ENCODE measurements around the gene MIS18A. TPM values are rescaled to one million over a fixed set of nuclear protein-coding genes. Genes with fewer than 3 reads are reported as not detected.

The MIS18A gene, protein sequence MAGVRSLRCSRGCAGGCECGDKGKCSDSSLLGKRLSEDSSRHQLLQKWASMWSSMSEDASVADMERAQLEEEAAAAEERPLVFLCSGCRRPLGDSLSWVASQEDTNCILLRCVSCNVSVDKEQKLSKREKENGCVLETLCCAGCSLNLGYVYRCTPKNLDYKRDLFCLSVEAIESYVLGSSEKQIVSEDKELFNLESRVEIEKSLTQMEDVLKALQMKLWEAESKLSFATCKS
- 25.0 and 26.3 TPM in 2 replicates for total RNA-seq

DNA sequence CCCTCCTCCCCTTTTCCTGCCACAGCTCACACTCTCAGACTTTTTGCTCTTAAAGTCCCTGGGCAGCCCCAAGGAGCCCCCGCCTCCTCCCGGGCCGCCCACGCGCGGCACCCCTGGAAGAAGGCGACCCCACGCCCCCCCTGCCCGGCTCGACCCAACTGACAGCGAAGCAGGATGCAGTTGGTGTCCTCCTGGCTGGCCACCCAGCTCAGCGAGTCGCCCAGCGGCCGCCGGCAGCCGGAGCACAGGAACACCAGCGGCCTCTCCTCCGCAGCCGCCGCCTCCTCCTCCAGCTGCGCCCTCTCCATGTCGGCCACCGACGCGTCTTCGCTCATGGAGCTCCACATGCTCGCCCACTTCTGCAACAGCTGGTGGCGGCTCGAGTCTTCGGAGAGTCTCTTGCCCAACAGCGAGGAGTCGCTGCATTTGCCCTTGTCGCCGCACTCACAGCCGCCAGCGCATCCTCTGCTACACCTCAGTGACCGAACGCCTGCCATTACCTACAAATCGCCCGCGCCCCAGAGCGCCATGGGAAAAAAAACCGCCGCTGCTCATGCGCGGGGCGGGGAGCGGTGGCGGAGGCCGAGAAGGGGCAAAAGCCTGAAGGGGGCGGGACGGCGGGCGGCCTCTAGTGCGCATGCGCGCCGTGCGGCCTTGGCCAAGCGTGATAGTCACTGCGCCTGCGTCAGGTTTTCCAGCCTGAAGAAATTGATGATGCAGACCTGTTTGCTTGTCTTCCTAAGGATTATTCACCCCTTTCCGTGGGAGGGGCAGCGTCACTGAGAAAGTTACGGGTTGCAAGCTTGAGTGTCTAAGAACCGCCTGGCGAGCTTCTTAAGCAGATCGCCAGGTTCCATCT lies at the start of gene MIS18A:
Gene MIS18A (minus strand): TSS at position 532 of the 859 bp plus-strand sequence. CDS start 35 bp downstream, at position 497.
- Mint-ChIP-seq H3K4me3 (ENCODE audit: low read depth) (peak within 1 kb of the TSS; percentile 99), H3K4me1 (ENCODE audit: low read depth) (peaks cover 27% of the 10 kb centered on the region), H3K36me3 (ENCODE audit: low read depth) (peaks cover 10% of the 10 kb centered on the region), H3K27me3 (ENCODE audit: low read depth) (no peaks in the 10 kb centered on the region), H3K9me3 (no peaks in the 10 kb centered on the region), H3K27ac (peak within 1 kb of the TSS; percentile 97)
- peak; percentile 95 for DNase-seq (ENCODE audit: low spot score)
- intact Hi-C loops (cut with micrococcal nuclease): loop anchor here (2.0 to 10.0 kb wide), 4 partner anchors 114 to 614 kb away; partner anchors contain the start of genes EVA1C, SCAF4 and URB1

GRCh38 chr21:32328595-32328994 lies 49.7 kb upstream of the MIS18A start:
- intact Hi-C loops (cut with micrococcal nuclease): no loop called here
- Mint-ChIP-seq H3K36me3 (ENCODE audit: low read depth) (peaks cover 90% of the 10 kb centered on the region), H3K4me1 (ENCODE audit: low read depth) (peaks cover 8% of the 10 kb centered on the region), H3K27ac (no peak overlapping the region), H3K9me3 (peaks cover 6% of the 10 kb centered on the region), H3K27me3 (ENCODE audit: low read depth) (no peaks in the 10 kb centered on the region), H3K4me3 (ENCODE audit: low read depth) (no peak overlapping the region)
- no peak for DNase-seq (ENCODE audit: low spot score)

DNA sequence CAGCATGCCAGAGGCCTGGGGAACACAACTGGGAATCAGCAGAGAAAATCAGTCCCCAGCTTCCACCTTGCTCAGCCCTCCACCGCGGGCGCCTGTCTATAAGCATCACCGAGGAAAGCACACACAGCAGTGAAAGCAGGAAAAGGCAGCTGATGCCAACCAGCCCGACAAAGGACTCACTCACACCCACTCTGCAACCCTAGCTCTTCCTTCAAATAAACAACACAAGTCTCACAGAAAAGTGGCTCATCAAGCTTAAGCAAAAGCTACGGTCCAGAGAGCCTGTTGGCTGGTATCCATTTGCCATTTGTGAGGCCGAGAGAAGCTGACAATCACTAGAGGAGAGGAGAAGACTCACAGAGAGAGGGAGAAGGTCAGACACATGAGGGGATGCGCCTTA lies 46.9 kb upstream of the MIS18A start:
- no peak for DNase-seq (ENCODE audit: low spot score)
- intact Hi-C loops (cut with micrococcal nuclease): no loop called here
- peaks cover 8% of the 10 kb centered on the region for H3K4me1 Mint-ChIP-seq (ENCODE audit: low read depth)
- no peak overlapping the region for H3K4me3 Mint-ChIP-seq (ENCODE audit: low read depth)
- H3K27ac Mint-ChIP-seq: no peak overlapping the region
- H3K36me3 Mint-ChIP-seq (ENCODE audit: low read depth): peaks cover 90% of the 10 kb centered on the region
- H3K27me3 Mint-ChIP-seq (ENCODE audit: low read depth): no peaks in the 10 kb centered on the region
- H3K9me3 Mint-ChIP-seq: peaks cover 6% of the 10 kb centered on the region

DNA sequence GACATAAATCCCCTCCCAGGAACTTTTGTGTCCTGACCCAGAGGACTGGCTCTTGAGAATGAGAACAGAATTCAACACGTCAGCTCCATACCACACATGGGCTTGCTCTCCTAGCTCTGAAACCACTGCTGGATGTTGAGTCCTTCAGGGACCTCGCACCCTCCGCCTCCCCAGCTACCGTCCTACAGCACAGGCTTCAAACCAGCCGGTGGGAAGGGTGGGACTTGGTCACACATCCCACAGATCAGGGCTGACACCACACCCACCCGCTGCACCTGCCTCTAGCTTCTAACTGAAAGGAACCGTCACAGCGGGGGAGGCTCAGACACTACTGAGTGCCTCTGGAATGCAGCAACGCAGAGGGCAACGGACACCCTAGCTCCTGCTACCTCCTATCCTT lies 43.8 kb upstream of the MIS18A start:
- H3K9me3 Mint-ChIP-seq: peaks cover 4% of the 10 kb centered on the region
- intact Hi-C loops (cut with micrococcal nuclease): no loop called here
- DNase-seq (ENCODE audit: low spot score): no peak
- peaks cover 84% of the 10 kb centered on the region for H3K36me3 Mint-ChIP-seq (ENCODE audit: low read depth)
- no peak overlapping the region for H3K27ac Mint-ChIP-seq
- H3K4me3 Mint-ChIP-seq (ENCODE audit: low read depth): no peak overlapping the region
- no peaks in the 10 kb centered on the region for H3K27me3 Mint-ChIP-seq (ENCODE audit: low read depth)
- H3K4me1 Mint-ChIP-seq (ENCODE audit: low read depth): peaks cover 4% of the 10 kb centered on the region

GRCh38 chr21:32322103-32322502 lies 43.3 kb upstream of the MIS18A start:
- intact Hi-C loops (cut with micrococcal nuclease): no loop called here
- H3K4me3 Mint-ChIP-seq (ENCODE audit: low read depth): no peak overlapping the region
- no peak for DNase-seq (ENCODE audit: low spot score)
- H3K27ac Mint-ChIP-seq: no peak overlapping the region
- no peaks in the 10 kb centered on the region for H3K9me3 Mint-ChIP-seq
- no peaks in the 10 kb centered on the region for H3K27me3 Mint-ChIP-seq (ENCODE audit: low read depth)
- peaks cover 80% of the 10 kb centered on the region for H3K36me3 Mint-ChIP-seq (ENCODE audit: low read depth)
- peaks cover 3% of the 10 kb centered on the region for H3K4me1 Mint-ChIP-seq (ENCODE audit: low read depth)

- Mint-ChIP-seq H3K27ac (no peak overlapping the region), H3K36me3 (ENCODE audit: low read depth) (peaks cover 78% of the 10 kb centered on the region), H3K4me1 (ENCODE audit: low read depth) (peaks cover under 1% of the 10 kb centered on the region), H3K9me3 (no peaks in the 10 kb centered on the region), H3K27me3 (ENCODE audit: low read depth) (no peaks in the 10 kb centered on the region), H3K4me3 (ENCODE audit: low read depth) (no peak overlapping the region)
- intact Hi-C loops (cut with micrococcal nuclease): no loop called here
- DNase-seq (ENCODE audit: low spot score): no peak
Measured at GRCh38 chr21:32321480-32321879, 42.6 kb upstream of the MIS18A start.

GRCh38 chr21:32320726-32321125 lies 41.9 kb upstream of the MIS18A start:
- Mint-ChIP-seq H3K27me3 (ENCODE audit: low read depth) (no peaks in the 10 kb centered on the region), H3K36me3 (ENCODE audit: low read depth) (peaks cover 75% of the 10 kb centered on the region), H3K4me1 (ENCODE audit: low read depth) (no peaks in the 10 kb centered on the region), H3K27ac (no peak overlapping the region), H3K9me3 (no peaks in the 10 kb centered on the region), H3K4me3 (ENCODE audit: low read depth) (no peak overlapping the region)
- intact Hi-C loops (cut with micrococcal nuclease): no loop called here
- DNase-seq (ENCODE audit: low spot score): no peak

DNA sequence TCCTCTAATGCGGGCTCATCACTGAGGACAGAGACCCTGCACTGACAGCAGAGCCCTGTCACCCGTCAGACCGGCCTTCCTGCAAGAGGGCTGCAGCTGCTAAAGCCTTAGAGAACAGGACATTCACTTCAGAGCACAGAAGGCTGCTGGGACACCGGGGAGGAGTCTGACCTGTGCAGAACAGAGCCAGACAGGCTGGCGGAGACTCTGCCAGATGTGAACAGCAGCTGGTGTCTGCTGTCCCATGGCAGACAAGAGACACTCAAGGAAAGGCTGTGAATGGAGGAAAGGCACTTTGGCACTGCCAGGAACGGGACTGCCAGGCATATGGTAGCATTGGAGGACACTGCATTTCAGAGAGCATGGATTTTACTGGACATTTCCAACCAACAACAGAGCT lies 41.2 kb upstream of the MIS18A start:
- H3K27ac Mint-ChIP-seq: no peak overlapping the region
- H3K36me3 Mint-ChIP-seq (ENCODE audit: low read depth): peaks cover 71% of the 10 kb centered on the region
- intact Hi-C loops (cut with micrococcal nuclease): no loop called here
- no peak for DNase-seq (ENCODE audit: low spot score)
- no peaks in the 10 kb centered on the region for H3K4me1 Mint-ChIP-seq (ENCODE audit: low read depth)
- H3K4me3 Mint-ChIP-seq (ENCODE audit: low read depth): no peak overlapping the region
- no peaks in the 10 kb centered on the region for H3K9me3 Mint-ChIP-seq
- no peaks in the 10 kb centered on the region for H3K27me3 Mint-ChIP-seq (ENCODE audit: low read depth)

DNA sequence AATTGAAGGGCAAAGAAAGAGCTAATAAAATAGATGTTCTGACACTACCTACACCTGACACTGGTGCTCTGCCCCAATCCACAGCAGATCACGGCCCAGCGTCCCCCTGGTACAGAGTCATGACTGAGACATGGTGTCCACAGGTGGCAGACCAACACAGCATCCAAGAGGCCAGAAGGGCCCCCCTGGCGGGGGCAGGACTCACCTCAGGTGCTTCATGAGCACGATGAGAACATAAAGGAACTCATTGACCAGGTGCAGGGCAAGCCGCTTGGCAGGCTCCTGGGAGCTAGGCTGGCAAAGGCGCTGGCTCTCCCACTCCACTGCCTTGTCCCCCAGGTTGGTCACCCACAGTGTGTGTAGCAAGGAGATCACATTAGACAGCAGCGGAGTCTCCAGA lies 40.2 kb upstream of the MIS18A start:
- no peak overlapping the region for H3K27ac Mint-ChIP-seq
- H3K4me1 Mint-ChIP-seq (ENCODE audit: low read depth): no peaks in the 10 kb centered on the region
- no peak for DNase-seq (ENCODE audit: low spot score)
- intact Hi-C loops (cut with micrococcal nuclease): no loop called here
- no peaks in the 10 kb centered on the region for H3K9me3 Mint-ChIP-seq
- no peaks in the 10 kb centered on the region for H3K27me3 Mint-ChIP-seq (ENCODE audit: low read depth)
- H3K4me3 Mint-ChIP-seq (ENCODE audit: low read depth): no peak overlapping the region
- peaks cover 67% of the 10 kb centered on the region for H3K36me3 Mint-ChIP-seq (ENCODE audit: low read depth)

- no peaks in the 10 kb centered on the region for H3K9me3 Mint-ChIP-seq
- no peak for DNase-seq (ENCODE audit: low spot score)
- intact Hi-C loops (cut with micrococcal nuclease): no loop called here
- peaks cover 65% of the 10 kb centered on the region for H3K36me3 Mint-ChIP-seq (ENCODE audit: low read depth)
- H3K27me3 Mint-ChIP-seq (ENCODE audit: low read depth): no peaks in the 10 kb centered on the region
- H3K4me3 Mint-ChIP-seq (ENCODE audit: low read depth): no peak overlapping the region
- H3K4me1 Mint-ChIP-seq (ENCODE audit: low read depth): no peaks in the 10 kb centered on the region
- no peak overlapping the region for H3K27ac Mint-ChIP-seq
Measured at GRCh38 chr21:32317726-32318125, 38.9 kb upstream of the MIS18A start.

DNA sequence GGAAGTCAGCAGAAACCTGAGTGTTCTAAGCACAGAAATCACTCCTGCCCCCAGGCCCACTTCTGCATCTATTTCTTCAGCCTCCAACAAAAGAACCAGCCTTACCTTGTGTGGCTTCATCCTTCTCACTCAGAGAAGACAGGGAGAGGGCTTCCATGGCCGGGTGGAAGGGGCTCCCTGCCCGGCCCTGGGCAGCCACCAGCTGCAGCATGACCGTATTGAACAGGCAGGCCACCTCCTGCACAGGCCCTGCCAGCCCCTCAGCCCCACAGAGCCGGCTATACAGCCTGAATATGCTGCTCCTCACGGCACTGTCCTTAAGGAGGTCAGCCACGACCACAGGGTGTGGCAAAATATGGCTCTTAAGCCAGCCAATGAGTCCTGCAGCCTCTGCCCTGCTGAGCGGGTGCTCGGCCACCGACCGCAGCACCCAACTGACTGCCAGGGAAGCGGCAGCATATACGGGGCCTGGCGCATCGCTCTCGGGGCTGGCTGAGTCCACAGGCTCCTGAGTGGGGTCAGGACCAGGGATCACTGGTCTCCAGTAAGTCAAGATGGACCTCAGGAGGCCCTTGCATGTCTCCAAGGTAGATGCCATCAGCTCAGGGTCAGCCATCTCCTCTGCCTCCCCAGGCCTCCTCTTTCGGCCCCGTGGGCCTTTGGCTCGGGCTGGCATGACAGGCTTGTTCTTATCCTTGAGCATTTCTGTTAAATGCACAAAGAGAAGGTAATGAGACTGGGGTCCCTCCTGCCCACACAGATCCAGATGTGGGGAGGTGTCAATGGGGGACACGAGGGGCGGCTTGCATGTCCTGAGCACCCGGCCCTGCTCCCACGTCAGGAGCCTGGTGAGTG lies 37.7 kb upstream of the MIS18A start:
- intact Hi-C loops (cut with micrococcal nuclease): no loop called here
- no peak for DNase-seq (ENCODE audit: low spot score)
- Mint-ChIP-seq H3K4me3 (ENCODE audit: low read depth) (no peak overlapping the region), H3K36me3 (ENCODE audit: low read depth) (peaks cover 66% of the 10 kb centered on the region), H3K27ac (no peak overlapping the region), H3K27me3 (ENCODE audit: low read depth) (no peaks in the 10 kb centered on the region), H3K4me1 (ENCODE audit: low read depth) (no peaks in the 10 kb centered on the region), H3K9me3 (no peaks in the 10 kb centered on the region)

DNA sequence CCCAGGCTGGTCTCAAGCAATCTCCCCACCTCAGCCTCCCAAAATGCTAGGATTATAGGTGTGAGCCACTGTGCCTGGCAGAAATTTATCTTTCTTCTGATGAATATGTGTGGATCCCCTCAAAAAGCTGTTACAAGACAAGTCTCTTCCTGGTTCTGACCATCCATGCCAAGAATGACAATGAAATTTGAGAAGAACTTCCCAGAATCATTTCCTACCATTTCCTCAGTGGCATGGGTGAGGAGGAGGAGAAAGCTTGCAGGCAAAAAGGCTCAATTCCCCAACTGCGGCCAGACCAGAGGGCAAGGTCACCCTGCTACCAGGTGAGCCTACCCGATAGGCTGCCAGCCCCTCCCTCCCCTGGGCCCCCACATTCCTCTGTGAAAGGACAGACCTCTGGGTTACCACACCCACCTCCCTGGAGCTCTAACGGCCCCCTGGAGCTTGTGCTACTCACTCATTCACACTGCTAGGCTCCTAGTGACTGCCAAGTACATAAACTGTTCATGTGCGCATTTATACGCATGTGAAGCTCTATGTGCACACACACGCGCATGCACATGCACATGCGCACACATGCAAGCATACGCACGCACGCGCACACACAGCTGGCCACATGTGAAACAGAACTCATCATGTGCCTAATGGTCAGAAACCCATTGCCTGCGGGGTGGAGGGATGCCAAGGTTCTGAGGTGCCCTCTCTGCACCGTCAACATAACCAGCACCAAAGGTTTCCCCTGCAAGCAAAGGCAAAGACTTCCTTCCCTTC lies 36.8 kb upstream of the MIS18A start:
- peaks cover 65% of the 10 kb centered on the region for H3K36me3 Mint-ChIP-seq (ENCODE audit: low read depth)
- intact Hi-C loops (cut with micrococcal nuclease): no loop called here

More for the DNA sequence above, 36.8 kb upstream of the MIS18A start:
- Mint-ChIP-seq H3K4me1 (ENCODE audit: low read depth) (peaks cover 7% of the 10 kb centered on the region), H3K4me3 (ENCODE audit: low read depth) (no peak overlapping the region), H3K9me3 (no peaks in the 10 kb centered on the region), H3K27ac (no peak overlapping the region), H3K27me3 (ENCODE audit: low read depth) (no peaks in the 10 kb centered on the region)
- DNase-seq (ENCODE audit: low spot score): no peak
